ENCODE data around the gene IL5.
A peak's percentile ranks its signal among the peaks of the same experiment; 100 is the strongest.
"Not testable (repeated sequence)": the region's sequence is repeated elsewhere in the genome, so short reads cannot be mapped to it uniquely, and the experiment has no call there.

Gene IL5

GRCh38 chr5:132528866-132529634 lies 14.3 kb downstream of the IL5 start:
- DNase-seq, result no peak

- DNase-seq, result no peak
These were observed 15.3 kb downstream of the IL5 start for GRCh38 chr5:132528021-132528420.

GRCh38 chr5:132526974-132527564 lies 16.3 kb downstream of the IL5 start:
- DNase-seq, result no peak

DNA sequence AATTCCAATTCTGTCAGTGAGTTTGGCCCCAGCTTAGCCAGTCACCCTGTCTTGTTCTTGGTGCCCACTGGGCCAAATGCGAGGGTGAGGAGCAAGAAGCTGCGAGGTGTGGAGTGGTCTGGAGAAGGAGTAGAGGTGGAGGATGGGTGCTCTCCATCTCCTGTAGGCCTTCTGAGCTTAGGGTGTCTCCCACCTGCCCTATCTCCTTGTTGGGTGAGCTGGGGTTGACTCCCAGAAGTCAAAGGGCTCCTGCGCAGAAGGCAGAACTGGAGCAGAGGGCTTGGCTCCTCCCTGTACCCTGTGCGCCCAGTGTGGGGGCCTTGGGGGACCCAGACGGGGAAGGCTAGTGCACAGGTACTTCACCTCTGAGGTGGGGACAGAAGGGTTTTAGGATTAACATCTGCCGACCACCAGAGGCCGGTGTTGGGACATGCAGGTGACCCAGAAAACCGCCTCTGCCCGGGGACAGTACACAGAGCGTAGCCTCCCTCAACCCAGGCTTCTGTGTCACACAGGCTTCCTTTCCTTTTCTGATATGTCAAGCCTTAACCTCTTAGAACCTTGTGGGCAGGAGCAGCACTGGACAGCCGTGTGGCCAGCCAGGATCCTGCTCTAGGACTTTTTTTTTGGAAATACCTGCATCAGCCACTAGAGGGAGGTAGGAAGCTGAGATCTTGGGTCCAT lies 16.9 kb downstream of the IL5 start:
- DNase-seq, result no peak

DNA sequence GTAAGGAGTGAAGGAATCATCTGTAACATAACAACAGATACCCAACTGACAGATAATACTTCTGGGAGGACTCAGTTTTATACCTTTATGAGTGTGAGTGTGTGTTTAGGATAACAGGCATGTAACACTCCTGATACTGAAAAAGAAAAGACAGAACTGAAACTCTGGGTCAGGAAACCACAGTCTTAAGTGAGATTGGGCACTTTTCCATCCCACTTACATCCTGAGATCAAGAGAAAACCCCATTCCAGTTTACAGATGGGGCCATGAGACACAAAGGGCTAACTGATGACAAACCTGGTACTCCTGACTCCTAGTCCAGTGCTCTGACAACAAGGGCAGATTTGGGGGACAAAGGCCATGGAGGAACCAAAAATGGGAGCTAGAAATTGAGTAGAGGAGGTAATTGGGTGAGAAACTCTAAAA lies 18.0 kb downstream of the IL5 start:
- no peak for DNase-seq

GRCh38 chr5:132524877-132525276 lies 18.4 kb downstream of the IL5 start:
- not testable (repeated sequence) for DNase-seq

- DNase-seq, result not testable (repeated sequence)
These were observed 21.3 kb downstream of the IL5 start for GRCh38 chr5:132522067-132522466.

DNA sequence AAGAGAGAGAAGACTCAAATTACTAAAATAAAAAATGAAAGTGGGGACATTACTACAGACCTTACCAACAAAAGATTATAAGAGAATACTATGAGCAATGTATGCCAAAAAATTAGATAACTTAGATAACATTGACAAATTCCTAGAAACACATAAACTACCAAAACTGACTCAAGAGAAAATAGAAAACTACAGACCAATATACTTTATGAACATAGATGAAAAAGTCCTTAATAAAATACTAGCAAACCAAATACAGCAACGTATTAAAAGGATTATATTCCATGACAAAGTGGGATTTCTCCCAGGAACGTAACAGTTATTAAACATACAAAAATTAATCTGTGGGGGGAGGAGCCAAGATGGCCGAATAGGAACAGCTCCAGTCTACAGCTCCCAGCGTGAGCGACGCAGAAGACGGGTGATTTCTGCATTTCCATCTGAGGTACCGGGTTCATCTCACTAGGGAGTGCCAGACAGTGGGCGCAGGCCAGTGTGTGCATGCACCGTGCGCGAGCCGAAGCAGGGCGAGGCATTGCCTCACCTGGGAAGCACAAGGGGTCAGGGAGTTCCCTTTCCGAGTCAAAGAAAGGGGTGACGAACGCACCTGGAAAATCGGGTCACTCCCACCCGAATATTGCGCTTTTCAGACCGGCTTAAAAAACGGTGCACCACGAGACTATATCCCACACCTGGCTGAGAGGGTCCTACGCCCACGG lies 29.5 kb downstream of the IL5 start:
- DNase-seq, result not testable (repeated sequence)

GRCh38 chr5:132510076-132510475 lies 33.2 kb downstream of the IL5 start:
- DNase-seq, result no peak

DNA sequence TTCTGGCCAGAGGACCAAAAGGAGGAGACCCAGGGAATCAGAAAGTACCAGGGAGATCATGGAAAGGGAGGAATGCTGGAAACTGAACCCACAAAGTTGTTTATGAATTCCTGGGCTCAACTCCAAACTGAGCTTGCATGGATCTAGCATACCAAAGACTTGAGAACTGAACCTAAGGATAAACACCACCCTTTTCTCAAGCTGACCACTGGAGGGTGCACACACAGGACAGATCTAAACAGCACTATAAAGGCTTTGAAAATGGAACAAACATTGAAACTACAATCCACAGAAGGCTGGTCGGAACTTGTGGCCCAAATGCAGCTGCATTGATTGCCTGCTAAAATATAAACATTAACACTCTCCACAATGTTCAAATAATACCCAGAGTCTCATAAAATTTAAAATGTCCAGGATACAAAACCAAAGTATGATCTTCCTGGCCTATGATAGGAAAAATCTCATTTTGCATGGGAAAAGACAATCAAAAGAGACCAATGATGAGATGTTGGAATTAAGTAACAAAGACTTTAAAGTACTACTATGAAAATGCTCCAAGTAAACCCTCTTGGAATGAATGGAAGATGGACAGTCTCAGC lies 37.1 kb downstream of the IL5 start:
- DNase-seq, result no peak

GRCh38 chr5:132505641-132506040 lies 37.7 kb downstream of the IL5 start:
- DNase-seq, result no peak

GRCh38 chr5:132504746-132505145 lies 38.6 kb downstream of the IL5 start:
- no peak for DNase-seq

GRCh38 chr5:132503244-132503643 lies 40.1 kb downstream of the IL5 start:
- no peak for DNase-seq

GRCh38 chr5:132501961-132502931 lies 41.1 kb downstream of the IL5 start:
- DNase-seq, result no peak

DNA sequence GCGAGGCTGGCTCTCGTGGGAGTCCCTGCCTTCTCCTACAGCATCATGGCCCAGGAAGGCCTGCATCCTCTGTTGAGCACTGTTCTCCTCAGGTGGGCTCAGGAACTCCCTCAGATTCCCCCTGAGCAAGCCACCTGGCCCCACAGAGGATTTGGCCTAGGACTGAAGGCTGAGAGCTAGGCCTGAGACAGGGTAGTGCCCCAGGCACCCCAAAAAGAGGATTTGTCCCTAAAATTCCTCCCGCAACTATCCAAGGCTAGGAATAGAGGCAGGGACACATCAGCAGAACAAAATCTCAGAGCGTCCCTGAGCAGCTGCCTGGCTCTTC lies 41.7 kb downstream of the IL5 start:
- DNase-seq, result no peak

GRCh38 chr5:132500931-132501628 lies 42.2 kb downstream of the IL5 start:
- DNase-seq, result peak; percentile 68

DNA sequence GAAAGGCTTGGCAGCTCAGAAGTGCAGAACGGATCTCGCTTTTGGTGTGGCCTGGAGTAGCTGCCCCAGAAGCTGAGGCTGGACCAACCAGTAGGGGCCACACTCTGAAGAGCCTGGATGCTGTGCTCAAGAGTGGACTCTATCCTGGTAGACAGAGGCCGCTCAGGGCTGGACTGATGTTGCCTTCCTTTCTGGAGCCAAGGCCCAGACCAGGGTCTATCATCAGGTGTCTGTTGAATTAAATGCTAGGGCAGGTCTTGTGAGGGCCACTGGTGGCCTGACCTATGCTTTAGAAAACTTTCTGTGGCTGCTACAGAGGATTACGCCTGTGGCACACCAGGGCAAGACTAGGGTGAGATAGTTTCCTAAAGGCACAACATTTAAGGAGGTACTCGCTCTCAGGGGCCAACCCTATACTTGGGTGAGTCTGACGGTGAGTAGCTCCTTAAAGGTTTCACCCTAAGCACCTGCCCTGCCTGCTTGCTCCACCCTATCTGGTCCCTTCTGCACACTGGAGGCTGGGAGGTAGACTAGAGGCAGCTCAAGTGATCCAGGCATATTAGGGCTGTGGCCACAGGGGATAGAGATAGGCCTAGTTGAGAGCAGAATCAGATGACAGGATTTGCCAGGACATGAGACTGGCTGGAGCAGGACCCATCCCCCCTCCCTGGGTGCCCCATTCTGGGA lies 42.9 kb downstream of the IL5 start:
- DNase-seq, result no peak

- no peak for DNase-seq
These were observed 43.7 kb downstream of the IL5 start for GRCh38 chr5:132499440-132500243.

DNA sequence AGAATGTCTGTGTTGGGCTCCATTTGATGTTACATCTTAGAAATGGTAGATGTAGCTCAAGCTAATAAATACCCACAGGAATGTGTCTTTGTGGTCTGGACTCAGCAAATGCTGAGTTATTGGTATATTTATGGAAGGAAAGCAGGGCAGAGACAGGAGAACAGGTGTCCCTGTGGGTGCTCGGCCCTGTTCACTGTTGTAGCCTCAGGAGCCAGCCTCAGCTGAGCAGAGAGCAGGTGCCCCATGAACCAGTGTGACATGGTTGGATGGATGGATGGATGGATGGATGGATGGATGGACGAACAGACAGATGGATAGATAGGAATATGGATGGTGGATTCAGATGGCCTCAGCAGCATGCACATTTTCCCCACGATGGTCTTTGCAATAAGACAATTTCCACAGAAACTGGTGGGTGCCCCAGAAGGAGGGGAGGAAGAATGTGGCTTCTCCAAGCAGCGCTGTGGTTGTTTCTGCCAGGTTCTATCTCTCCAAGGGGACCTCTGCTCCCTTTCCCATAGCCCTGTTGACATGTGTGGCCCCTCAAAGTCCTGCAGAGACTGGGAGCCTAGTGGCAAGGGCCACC lies 44.5 kb downstream of the IL5 start:
- no peak for DNase-seq
